NCI-H1930 (cell line): ENCODE measurements around the gene ABHD6.
"Not testable (repeated sequence)": the region's sequence is repeated elsewhere in the genome, so short reads cannot be mapped to it uniquely, and the experiment has no call there.

ENCODE experiments used
- DNase-seq, 2 experiments: peaks; one replicate each; lab custom pipeline; 2025; lab: John Stamatoyannopoulos, UW

The ABHD6 gene

DNA sequence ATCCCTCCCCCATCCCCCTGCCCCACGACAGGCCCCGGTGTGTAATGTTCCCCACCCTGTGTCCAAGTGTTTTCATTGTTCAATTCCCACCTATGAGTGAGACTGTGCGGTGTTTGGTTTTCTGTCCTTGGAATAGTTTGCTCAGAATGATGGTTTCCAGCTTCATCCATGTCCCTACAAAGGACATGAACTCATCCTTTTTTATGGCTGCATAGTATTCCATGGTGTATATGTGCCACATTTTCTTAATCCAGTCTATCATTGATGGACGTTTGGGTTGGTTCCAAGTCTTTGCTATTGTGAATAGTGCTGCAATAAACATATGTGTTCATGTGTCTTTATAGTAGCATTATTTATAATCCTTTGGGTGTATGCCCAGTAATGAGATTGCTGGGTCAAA is 5.3 kb downstream of the ABHD6 start:
- not testable (repeated sequence) for DNase-seq

- no peak for DNase-seq
Observed at GRCh38 chr3:58243976-58244585, 6.5 kb downstream of the ABHD6 start.

GRCh38 chr3:58246148-58247047 is 8.8 kb downstream of the ABHD6 start:
- no peak for DNase-seq

DNA sequence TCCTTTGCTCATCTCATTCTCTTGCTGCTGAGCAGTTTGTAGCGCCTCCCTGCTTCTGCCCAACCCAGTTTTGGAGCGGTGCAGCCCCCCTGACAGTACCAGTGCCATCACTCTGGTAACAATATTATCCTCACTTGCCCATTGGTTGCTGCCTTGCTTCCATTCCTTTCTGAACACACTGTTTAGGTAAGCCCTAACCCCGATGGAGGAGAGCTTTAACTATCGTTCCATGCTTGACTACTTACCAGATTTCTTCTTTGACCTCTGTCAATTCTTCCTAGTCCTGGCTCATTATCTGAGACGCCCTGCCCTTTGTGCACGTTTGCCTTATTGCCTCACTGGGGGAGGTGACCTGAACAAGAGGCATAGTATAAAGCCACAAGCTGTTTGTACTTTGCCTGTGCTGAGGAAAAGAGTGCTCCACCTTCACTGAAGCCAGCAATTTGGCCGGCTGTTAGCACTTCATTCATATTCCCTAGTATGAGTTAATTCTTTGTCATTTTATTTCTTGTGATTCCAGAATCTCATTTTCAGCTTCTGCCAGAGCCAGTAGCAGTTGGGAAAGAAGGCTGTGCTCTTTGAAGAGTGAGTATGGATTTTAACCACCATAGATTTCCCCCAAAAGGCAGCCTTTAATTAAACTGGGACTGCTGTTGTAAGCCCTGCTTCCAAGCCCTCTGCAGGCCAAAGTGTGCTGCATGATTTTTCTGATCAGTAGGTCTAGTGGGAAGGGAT is 11.9 kb downstream of the ABHD6 start:
- DNase-seq = no peak

DNA sequence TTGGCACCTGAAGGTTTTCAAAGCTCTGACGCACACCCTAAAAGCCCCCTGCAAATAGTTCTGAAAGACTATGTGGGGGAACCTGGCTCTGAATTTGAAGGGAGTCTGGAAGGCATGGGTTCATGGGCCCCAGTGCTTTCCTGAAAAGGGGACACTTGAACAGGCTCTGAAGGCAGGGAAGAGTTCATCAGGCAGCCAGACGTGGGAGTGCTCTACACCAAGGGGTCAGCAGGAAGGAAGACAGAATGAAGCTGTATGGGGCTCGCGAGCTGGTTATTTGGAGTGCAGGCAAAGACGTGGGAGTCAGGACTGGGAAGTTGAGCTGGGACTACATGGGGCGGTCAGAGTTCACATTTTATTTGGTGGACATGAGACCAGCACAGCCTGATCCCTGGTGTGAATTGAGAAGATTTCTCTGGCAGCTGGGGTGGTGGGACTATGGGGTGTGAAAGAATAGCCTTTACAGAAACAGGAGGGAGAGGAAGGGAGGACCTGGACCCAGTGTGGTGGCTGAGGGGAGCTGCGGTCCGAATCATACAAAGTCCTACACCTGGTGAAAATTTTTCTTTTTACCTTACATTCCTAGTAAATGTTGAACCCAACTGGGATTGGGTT is 12.6 kb downstream of the ABHD6 start:
- no peak for DNase-seq

DNA sequence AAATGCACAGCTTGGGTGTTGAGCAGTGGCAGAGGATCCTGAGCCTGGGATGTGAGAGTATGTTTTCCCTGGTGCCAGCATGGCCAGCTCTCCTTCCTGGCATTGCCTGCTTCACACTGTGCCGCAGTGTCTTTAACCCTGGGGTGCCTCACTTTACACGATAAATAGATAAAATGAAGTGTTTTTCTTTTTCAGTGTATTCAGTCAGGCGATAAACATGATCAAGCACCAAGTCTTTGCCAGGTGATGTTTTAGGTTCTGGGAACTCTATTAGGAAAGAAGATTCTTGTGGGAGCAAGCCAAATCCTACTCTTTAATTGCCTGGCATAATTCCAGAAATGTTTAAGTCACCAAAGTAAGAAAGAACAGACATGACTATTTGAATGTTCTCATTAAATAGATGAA is 14.0 kb downstream of the ABHD6 start:
- no peak for DNase-seq

GRCh38 chr3:58254144-58254543 is 16.6 kb downstream of the ABHD6 start:
- no peak for DNase-seq

GRCh38 chr3:58256061-58256460 is 18.5 kb downstream of the ABHD6 start:
- DNase-seq = no peak

DNA sequence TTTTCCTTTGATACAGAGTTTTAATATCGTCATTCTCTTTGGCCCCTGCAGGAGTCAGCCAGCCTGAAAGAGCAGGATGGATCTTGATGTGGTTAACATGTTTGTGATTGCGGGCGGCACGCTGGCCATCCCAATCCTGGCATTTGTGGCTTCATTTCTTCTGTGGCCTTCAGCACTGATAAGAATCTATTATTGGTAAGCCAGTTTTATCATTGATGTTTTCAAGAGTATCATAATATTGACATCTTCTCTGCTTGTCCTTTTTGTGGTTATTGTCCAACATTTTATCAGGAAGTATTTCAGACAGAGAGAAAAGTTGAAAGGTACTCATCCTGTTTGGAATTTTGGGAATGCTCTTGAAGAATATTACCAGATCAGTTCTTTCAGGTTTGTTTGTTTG is 18.9 kb downstream of the ABHD6 start:
- no peak for DNase-seq

DNA sequence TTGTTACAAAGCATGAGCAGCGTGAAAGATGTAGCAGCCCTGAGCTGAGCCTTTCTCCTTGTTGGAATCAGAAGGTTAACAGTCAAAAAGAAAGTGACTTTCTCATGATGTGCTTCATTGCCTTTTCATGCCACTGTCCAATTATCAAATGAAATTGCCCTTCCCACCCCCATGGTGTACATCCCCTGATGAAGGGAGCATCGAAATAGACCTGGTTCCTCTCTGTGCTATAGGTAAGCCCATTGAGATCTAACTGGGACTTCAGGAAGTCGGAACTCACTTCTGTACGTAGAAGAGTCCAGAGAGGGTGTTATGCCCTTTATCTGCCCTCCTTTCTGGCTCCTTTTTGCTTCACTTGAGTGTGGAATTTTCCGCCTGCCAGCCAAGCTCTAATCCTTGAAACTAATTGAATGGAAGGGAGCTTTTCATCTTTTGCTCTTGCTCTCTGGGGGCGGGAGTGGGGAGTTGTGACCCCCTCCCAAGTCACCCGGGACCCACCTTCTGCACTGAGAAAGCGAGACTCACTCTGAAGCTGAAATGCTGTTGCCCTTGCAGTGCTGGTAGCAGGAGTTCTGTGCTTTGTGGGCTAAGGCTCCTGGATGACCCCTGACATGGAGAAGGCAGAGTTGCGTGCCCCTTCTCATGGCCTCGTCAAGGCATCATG is 20.9 kb downstream of the ABHD6 start:
- DNase-seq = no peak

GRCh38 chr3:58260261-58260731 is 22.7 kb downstream of the ABHD6 start:
- no peak for DNase-seq

GRCh38 chr3:58260733-58261132 is 23.1 kb downstream of the ABHD6 start:
- no peak for DNase-seq

- no peak for DNase-seq
Observed at GRCh38 chr3:58261954-58262666, 24.5 kb downstream of the ABHD6 start.

DNA sequence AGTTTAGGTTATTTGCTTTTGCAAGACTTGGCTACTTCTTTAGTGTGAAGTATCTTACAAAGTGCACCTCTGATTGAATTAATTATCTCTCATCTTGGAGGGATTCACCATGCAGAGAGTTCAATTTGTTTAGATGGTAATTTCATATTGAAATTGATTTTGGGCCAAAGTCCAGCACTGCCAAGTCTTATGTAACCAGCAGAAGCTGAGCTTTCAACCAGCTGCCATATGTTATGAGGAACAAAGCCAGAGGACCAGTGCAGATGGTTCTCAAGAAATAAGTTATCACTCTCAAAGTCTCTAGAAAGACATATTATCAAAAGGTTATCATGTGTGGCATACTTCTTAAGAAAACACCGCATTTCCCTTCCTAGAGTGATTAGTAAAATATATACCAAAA is 29.0 kb downstream of the ABHD6 start:
- DNase-seq = no peak

DNA sequence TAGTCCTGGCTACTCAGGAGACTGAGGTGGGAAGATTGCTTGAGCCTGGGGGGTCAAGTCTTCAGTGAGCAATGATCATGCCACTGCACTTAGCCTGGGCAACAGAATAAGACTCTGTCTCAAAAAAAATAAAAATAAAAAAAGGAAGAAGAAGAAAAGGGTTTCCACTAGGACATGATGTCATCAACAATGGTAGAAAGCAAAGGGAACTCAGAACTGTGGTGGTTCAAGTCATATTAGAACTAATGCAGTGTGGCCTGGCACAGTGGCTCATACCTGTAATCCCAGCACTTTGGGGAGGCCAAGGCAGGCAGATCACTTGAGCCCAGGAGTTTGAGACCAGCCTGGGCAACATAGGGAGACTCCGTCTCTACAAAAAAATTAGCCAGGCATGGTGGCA is 30.0 kb downstream of the ABHD6 start:
- DNase-seq = not testable (repeated sequence)

DNA sequence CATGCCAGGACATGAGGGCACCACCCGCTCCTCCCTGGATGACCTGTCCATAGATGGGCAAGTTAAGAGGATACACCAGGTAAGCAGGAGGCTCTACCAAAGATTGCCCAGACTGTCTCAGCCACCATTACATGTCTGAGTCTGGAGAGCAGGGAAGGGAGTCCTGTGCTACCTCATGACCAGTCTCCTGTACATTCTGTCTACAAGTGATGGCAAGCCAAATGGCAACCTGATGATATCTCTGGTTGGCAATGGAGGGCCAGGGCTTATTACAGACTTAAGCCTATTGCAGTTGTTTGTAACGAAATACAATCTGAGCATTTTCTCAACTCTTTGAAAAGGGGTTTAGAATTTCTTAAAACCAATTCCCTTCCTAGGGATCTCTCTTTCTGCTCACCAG is 31.8 kb downstream of the ABHD6 start:
- no peak for DNase-seq

- no peak for DNase-seq
Observed at GRCh38 chr3:58270485-58270884, 32.9 kb downstream of the ABHD6 start.

- no peak for DNase-seq
Observed at GRCh38 chr3:58271901-58272501, 34.4 kb downstream of the ABHD6 start.

- no peak for DNase-seq
Observed at GRCh38 chr3:58272891-58273290, 35.3 kb downstream of the ABHD6 start.

DNA sequence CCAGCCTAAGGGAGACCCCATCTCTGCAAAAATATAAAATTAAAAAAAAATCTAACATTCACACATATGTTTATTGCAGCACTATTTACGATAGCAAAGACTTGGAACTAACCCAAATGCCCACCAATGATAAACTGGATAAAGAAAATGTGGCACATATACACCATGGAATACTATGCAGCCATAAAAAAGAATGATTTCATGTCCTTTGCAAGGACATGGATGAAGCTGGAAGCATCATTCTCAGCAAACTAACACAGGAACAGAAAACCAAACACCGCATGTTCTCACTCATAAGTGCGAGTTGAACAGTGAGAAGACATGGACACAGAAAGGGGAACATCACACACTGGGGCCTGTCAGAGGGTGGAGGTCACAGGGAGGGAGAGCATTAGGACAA is 35.8 kb downstream of the ABHD6 start:
- not testable (repeated sequence) for DNase-seq
